HUES64 (cell line): ENCODE results near the gene MYH8.

Experiments
- H3K27ac ChIP-seq: 2 replicates; pipeline ENCODE4 v1.7.0; 2013; ENCODE audit warnings: low read depth, low read length, inconsistent platforms
- H3K27me3 ChIP-seq: 2 replicates; pipeline ENCODE4 v1.6.1; 2013; ENCODE audit warnings: mild to moderate bottlenecking, low read length; ENCODE audit not compliant: insufficient read depth
- H3K36me3 ChIP-seq: 2 replicates; pipeline ENCODE4 v1.6.1; 2013; ENCODE audit warnings: mild to moderate bottlenecking, low read length; ENCODE audit not compliant: insufficient read depth
- H3K4me1 ChIP-seq: 2 replicates; pipeline ENCODE4 v1.6.1; 2013; ENCODE audit warnings: mild to moderate bottlenecking, low read length, moderate library complexity; ENCODE audit not compliant: insufficient read depth
- H3K4me3 ChIP-seq: 2 replicates; pipeline ENCODE4 v1.5.1; 2013; ENCODE audit warnings: mild to moderate bottlenecking, low read length, moderate library complexity
- H3K9ac ChIP-seq: 2 replicates; pipeline ENCODE4 v1.6.1; 2013; ENCODE audit warnings: mild to moderate bottlenecking, low read depth, low read length
- H3K9me3 ChIP-seq: 2 replicates; pipeline ENCODE4 v1.6.1; 2013; ENCODE audit warnings: low read depth, low read length; ENCODE audit not compliant: insufficient read depth
- WGBS: fragments of 150-250, 120-280 bp; methylation state at CpG from one replicate; pipeline ENCODE4 v1.1.7; 2013; ENCODE audit warnings: missing lambda C conversion rate; 5-methylcytosine and 5-hydroxymethylcytosine counted together

MYH8 gene

GRCh38 chr17:10380631-10381408, 40.9 kb downstream of the MYH8 start:
- Histone ChIP-seq H3K4me1 (no peaks in the 10 kb centered on the region; the same call in 1 of the 2 replicates), H3K9me3 (no peaks in the 10 kb centered on the region), H3K4me3 (no peak overlapping the region), H3K27me3 (no peaks in the 10 kb centered on the region), H3K27ac (no peak overlapping the region), H3K36me3 (no peaks in the 10 kb centered on the region), H3K9ac (no peak overlapping the region)
- WGBS: 93% methylated on average over 3 of the region's 3 CpGs

DNA sequence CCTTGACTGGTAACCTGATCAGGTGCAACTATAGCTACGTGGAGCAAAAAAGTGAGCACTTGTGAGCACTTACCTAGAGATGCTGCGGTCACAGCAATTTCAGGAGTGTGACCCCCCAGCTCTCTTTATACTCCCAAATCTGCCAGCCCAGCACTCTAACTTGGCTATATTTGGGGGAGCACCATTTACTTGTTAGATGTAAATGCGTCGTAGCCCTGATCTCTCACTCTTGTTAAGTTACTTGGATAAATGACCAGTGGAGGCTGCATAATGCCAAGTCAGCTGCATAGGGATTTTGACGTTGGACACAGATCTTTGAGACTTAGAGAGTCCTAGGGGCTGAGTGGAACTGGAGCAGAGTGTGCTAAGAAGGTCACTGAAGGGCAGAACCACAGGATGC, 48.8 kb downstream of the MYH8 start, which contains the start of gene MYH13:
TSS of gene MYH13 (minus strand) at position 101 of the 400 bp plus-strand sequence. CDS start 8,476 bp downstream, outside the sequence.
- H3K4me1 ChIP-seq: no peaks in the 10 kb centered on the region
- no peak within 1 kb of the TSS for H3K4me3 ChIP-seq
- H3K27ac ChIP-seq: no peak within 1 kb of the TSS
- WGBS: 91% methylated on average over 5 of the region's 5 CpGs
- H3K9ac ChIP-seq: no peak within 1 kb of the TSS
- H3K9me3 ChIP-seq: no peaks in the 10 kb centered on the region
- H3K36me3 ChIP-seq: no peaks in the 10 kb centered on the region
- no peaks in the 10 kb centered on the region for H3K27me3 ChIP-seq

GRCh38 chr17:10370016-10370608, 51.6 kb downstream of the MYH8 start:
- Histone ChIP-seq H3K9me3 (no peaks in the 10 kb centered on the region), H3K4me3 (no peak overlapping the region), H3K27me3 (no peaks in the 10 kb centered on the region), H3K27ac (no peak overlapping the region), H3K9ac (no peak overlapping the region), H3K36me3 (no peaks in the 10 kb centered on the region), H3K4me1 (no peaks in the 10 kb centered on the region)
- WGBS: 92% methylated on average over 7 of the region's 7 CpGs

DNA sequence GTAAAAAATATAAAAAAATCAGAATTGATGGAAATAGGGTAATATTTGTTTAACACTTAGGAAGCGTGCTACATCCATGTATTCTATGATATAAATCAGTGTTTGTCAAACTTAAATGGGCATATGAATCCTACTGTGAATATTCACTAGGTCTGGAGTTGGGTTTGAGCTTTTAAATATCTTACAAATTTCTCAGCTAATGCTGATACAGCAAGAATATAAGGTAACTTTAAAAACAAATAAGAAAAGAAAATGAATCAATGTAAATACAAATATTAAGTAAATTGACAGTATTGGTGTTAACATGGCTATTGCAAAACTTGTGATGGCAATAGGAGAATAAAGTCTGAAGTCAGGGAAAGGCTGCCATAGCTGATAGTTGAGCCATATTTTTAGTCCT, 52.5 kb downstream of the MYH8 start:
- 95% methylated on average over 1 of the region's 1 CpG for WGBS
- H3K4me3 ChIP-seq: no peak overlapping the region
- no peaks in the 10 kb centered on the region for H3K36me3 ChIP-seq
- H3K4me1 ChIP-seq: no peaks in the 10 kb centered on the region
- no peaks in the 10 kb centered on the region for H3K9me3 ChIP-seq
- H3K27me3 ChIP-seq: no peaks in the 10 kb centered on the region
- no peak overlapping the region for H3K27ac ChIP-seq
- no peak overlapping the region for H3K9ac ChIP-seq

- H3K4me1 ChIP-seq: no peaks in the 10 kb centered on the region
- H3K4me3 ChIP-seq: no peak overlapping the region
- H3K27ac ChIP-seq: no peak overlapping the region
- no peak overlapping the region for H3K9ac ChIP-seq
- no peaks in the 10 kb centered on the region for H3K27me3 ChIP-seq
- no peaks in the 10 kb centered on the region for H3K9me3 ChIP-seq
- 100% methylated on average over 3 of the region's 3 CpGs for WGBS
- no peaks in the 10 kb centered on the region for H3K36me3 ChIP-seq
Measured at GRCh38 chr17:10368561-10368960, 53.2 kb downstream of the MYH8 start.

GRCh38 chr17:10360578-10360977, 61.2 kb downstream of the MYH8 start:
- H3K27me3 ChIP-seq: no peaks in the 10 kb centered on the region
- H3K27ac ChIP-seq: no peak overlapping the region
- no peaks in the 10 kb centered on the region for H3K36me3 ChIP-seq
- H3K4me3 ChIP-seq: no peak overlapping the region
- H3K9ac ChIP-seq: no peak overlapping the region
- H3K4me1 ChIP-seq: no peaks in the 10 kb centered on the region
- H3K9me3 ChIP-seq: no peaks in the 10 kb centered on the region

DNA sequence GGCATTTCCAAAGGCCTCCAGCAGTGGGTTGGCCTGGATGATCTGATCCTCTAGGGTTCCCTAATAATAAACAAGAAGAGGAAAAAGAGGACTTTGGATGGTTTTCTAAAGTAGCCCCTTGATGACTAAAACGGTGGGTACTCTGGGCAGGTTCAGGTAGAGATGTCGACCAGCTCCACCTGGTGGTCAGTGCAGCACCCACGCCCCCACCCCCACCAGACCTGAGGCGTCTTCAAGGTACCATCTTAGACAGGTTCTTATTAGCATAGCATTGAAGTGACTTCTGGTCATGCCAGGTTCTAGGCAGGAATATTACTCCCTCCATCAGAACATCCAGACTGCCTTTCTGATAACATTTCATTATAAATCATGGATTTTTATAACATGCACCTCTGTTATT, 64.0 kb downstream of the MYH8 start:
- 24% methylated on average over 4 of the region's 4 CpGs for WGBS
- Histone ChIP-seq H3K27ac (no peak overlapping the region), H3K27me3 (no peaks in the 10 kb centered on the region), H3K9me3 (no peaks in the 10 kb centered on the region), H3K36me3 (no peaks in the 10 kb centered on the region), H3K4me3 (no peak overlapping the region), H3K4me1 (no peaks in the 10 kb centered on the region), H3K9ac (no peak overlapping the region)

- no peak overlapping the region for H3K4me3 ChIP-seq
- no peaks in the 10 kb centered on the region for H3K9me3 ChIP-seq
- H3K9ac ChIP-seq: no peak overlapping the region
- no peaks in the 10 kb centered on the region for H3K27me3 ChIP-seq
- no peaks in the 10 kb centered on the region for H3K4me1 ChIP-seq
- WGBS: 93% methylated on average over 9 of the region's 9 CpGs
- no peaks in the 10 kb centered on the region for H3K36me3 ChIP-seq
- no peak overlapping the region for H3K27ac ChIP-seq
Measured at GRCh38 chr17:10354651-10355050, 67.1 kb downstream of the MYH8 start.

GRCh38 chr17:10352893-10353292, 68.9 kb downstream of the MYH8 start:
- H3K9me3 ChIP-seq: no peaks in the 10 kb centered on the region
- H3K36me3 ChIP-seq: no peaks in the 10 kb centered on the region
- no peaks in the 10 kb centered on the region for H3K27me3 ChIP-seq
- no peaks in the 10 kb centered on the region for H3K4me1 ChIP-seq
- H3K9ac ChIP-seq: no peak overlapping the region
- no peak overlapping the region for H3K4me3 ChIP-seq
- no peak overlapping the region for H3K27ac ChIP-seq

DNA sequence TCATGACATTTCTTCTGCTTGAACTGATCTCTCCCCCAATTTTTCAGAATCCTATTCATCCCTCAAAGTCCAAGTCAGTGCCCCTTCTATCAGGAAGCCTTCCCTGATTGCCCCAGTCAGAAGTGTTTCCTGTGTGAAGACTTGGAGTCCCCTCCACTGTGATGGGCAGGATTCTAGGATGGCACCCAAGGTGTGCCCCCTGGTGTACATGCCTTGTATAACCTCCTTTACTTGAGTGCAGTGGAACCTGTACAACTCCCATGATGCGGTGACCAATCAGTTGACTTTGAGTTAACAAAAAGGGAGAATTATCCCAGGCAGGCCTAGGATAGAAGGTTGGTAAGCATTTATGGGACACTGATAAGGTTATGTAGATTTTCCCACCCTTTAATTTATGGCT, 72.3 kb downstream of the MYH8 start:
- Histone ChIP-seq H3K27ac (no peak overlapping the region), H3K36me3 (no peaks in the 10 kb centered on the region), H3K4me3 (no peak overlapping the region), H3K27me3 (no peaks in the 10 kb centered on the region), H3K9me3 (no peaks in the 10 kb centered on the region), H3K9ac (no peak overlapping the region), H3K4me1 (no peaks in the 10 kb centered on the region)
- whole genome bisulfite sequencing: 100% methylated on average over 1 of the region's 1 CpG

- 93% methylated on average over 3 of the region's 3 CpGs for WGBS
- Histone ChIP-seq H3K4me3 (no peak overlapping the region), H3K36me3 (no peaks in the 10 kb centered on the region), H3K4me1 (no peaks in the 10 kb centered on the region), H3K27me3 (no peaks in the 10 kb centered on the region), H3K9me3 (no peaks in the 10 kb centered on the region), H3K27ac (no peak overlapping the region), H3K9ac (no peak overlapping the region)
Measured at GRCh38 chr17:10344816-10345215, 76.9 kb downstream of the MYH8 start.
